Neutrophil (primary cell): ENCODE results near the gene GRM5.

Experiments
- H3K27ac ChIP-seq: fragments of 200-600 bp; sonication (generic); 2 replicates; pipeline ENCODE4 v1.5.1; 2016; ENCODE audit warnings: mild to moderate bottlenecking, moderate library complexity
- H3K27me3 ChIP-seq: fragments of 200-600 bp; sonication (generic); 2 replicates; pipeline ENCODE4 v1.6.0; 2016; ENCODE audit warnings: mild to moderate bottlenecking
- H3K36me3 ChIP-seq: fragments of 200-600 bp; sonication (generic); 2 replicates; pipeline ENCODE4 v1.5.1; 2017
- H3K4me1 ChIP-seq, 2 experiments: fragments of 200-600 bp in 1 of 2; sonication (generic) in 1 of 2; 1 replicate in 1 of 2; 2 replicates in 1 of 2; pipeline versions ENCODE4 v1.5.1 to v1.6.1; 2013 to 2016; ENCODE audit warnings: low read depth in 1 of 2, low read length in 1 of 2, mild to moderate bottlenecking in 1 of 2, moderate library complexity in 1 of 2; ENCODE audit not compliant: control insufficient read depth in 1 of 2, insufficient read depth in 1 of 2
- H3K4me3 ChIP-seq, 2 experiments: fragments of 200-600 bp in 1 of 2; sonication (generic) in 1 of 2; 1 replicate in 1 of 2; 2 replicates in 1 of 2; pipeline ENCODE4 v1.5.1; 2013 to 2016; ENCODE audit warnings: low read depth in 1 of 2, low read length in 1 of 2, mild to moderate bottlenecking in 1 of 2, moderate library complexity in 1 of 2
- H3K9me3 ChIP-seq: fragments of 200-600 bp; sonication (generic); 2 replicates; pipeline ENCODE4 v1.5.1; 2016
- TF ChIP-seq, protein P1 (sequence below): fragments of 200-600 bp; sonication (generic); IDR thresholded peaks from 2 replicates; pipeline ENCODE4 v1.5.1; 2016; ENCODE audit warnings: antibody characterized with exemption

GRM5 gene

DNA sequence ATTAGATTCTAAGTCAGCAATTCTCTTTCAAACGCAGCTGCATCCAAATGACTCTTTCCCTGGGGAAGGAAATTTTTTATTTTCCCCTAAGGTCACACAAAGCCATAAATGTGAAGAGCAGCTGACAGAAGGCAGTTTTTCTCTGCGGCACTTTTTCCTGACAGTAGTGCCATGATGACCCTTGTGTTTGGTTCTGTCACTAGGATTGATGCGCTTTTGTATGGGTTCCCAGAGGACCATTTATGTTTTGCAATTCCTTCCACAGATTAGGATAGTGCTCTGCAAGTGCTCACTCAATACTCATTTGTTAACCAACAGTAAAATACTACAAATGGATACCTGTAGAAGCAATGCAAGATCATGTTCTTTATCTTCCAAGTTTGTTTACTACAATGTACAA is 368.6 kb downstream of the GRM5 start:
- no peaks in the 10 kb centered on the region for H3K9me3 ChIP-seq
- H3K4me1 ChIP-seq = no peaks in the 10 kb centered on the region
- no peaks in the 10 kb centered on the region for H3K36me3 ChIP-seq
- H3K4me3 ChIP-seq = no peak overlapping the region
- H3K27ac ChIP-seq = no peak overlapping the region
- TF ChIP-seq, protein P1, sequence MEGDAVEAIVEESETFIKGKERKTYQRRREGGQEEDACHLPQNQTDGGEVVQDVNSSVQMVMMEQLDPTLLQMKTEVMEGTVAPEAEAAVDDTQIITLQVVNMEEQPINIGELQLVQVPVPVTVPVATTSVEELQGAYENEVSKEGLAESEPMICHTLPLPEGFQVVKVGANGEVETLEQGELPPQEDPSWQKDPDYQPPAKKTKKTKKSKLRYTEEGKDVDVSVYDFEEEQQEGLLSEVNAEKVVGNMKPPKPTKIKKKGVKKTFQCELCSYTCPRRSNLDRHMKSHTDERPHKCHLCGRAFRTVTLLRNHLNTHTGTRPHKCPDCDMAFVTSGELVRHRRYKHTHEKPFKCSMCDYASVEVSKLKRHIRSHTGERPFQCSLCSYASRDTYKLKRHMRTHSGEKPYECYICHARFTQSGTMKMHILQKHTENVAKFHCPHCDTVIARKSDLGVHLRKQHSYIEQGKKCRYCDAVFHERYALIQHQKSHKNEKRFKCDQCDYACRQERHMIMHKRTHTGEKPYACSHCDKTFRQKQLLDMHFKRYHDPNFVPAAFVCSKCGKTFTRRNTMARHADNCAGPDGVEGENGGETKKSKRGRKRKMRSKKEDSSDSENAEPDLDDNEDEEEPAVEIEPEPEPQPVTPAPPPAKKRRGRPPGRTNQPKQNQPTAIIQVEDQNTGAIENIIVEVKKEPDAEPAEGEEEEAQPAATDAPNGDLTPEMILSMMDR = no peak
- H3K27me3 ChIP-seq = no peaks in the 10 kb centered on the region

DNA sequence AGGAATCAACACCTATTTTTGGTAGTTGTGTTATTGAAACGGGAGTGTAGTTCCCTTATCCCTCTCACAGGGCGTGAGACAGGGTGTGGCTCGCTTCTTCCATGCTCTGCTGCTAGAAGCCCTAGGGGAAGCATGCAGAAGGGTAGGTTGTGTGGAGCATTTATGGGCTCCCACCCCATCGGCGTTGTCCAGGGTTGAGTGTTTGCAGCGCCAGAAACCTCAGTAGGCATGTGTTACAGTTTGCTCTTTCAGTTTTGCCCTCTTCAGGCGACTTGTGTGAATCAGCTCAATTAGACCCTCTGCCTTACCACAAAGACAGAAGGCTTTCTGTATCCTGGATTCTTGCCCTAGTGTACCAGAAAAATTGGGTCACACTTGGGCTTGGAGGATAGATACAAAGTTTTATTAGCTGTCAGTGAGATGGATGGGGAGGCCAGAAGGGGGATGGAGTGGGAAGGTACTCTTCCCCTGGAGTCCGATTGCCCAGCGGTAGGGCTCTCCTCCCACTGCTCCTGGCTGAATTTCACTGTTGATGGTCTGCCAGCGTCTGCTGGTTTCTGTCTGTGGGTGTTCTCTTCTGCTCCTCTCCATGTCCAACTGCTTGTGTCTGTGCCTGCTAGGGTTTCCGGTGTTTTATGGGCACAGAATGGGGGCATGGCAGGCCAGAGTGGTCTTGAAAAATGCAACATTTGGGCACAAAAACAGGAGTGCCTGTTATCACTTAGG is 369.9 kb downstream of the GRM5 start:
- no peaks in the 10 kb centered on the region for H3K36me3 ChIP-seq
- H3K4me3 ChIP-seq = no peak overlapping the region
- TF ChIP-seq, protein P1 = no peak
- no peaks in the 10 kb centered on the region for H3K4me1 ChIP-seq
- no peak overlapping the region for H3K27ac ChIP-seq
- no peaks in the 10 kb centered on the region for H3K27me3 ChIP-seq
- no peaks in the 10 kb centered on the region for H3K9me3 ChIP-seq

GRCh38 chr11:88692306-88693086 is 373.3 kb downstream of the GRM5 start:
- Histone ChIP-seq H3K9me3 (no peaks in the 10 kb centered on the region), H3K4me3 (no peak overlapping the region), H3K27me3 (no peaks in the 10 kb centered on the region), H3K4me1 (no peaks in the 10 kb centered on the region), H3K27ac (no peak overlapping the region), H3K36me3 (no peaks in the 10 kb centered on the region)
- TF ChIP-seq, protein P1 = no peak

GRCh38 chr11:88689548-88690240 is 376.1 kb downstream of the GRM5 start:
- Histone ChIP-seq H3K27ac (no peak overlapping the region), H3K9me3 (no peaks in the 10 kb centered on the region), H3K4me3 (no peak overlapping the region), H3K27me3 (no peaks in the 10 kb centered on the region), H3K36me3 (no peaks in the 10 kb centered on the region), H3K4me1 (no peaks in the 10 kb centered on the region)
- TF ChIP-seq, protein P1 = no peak

DNA sequence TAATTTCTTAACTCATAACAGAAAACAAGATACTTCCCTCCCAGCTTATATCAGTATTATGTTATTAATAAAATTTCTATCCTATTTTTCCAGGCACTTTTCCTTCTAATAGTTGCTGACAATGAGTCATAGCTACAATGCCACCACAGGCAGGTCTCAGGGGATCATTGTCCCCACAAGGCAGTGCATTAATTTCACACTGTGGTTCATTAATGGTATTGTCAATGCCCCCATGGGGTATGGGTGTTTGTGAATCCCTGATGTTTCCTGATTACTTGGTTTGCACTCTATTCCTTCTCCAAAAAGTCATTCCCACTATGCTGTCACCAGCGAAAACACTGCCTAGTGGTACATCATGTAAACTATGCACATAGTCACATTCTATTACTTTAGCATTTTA is 382.8 kb downstream of the GRM5 start:
- Histone ChIP-seq H3K4me1 (no peaks in the 10 kb centered on the region), H3K36me3 (no peaks in the 10 kb centered on the region), H3K4me3 (no peak overlapping the region), H3K27ac (no peak overlapping the region), H3K27me3 (no peaks in the 10 kb centered on the region), H3K9me3 (no peaks in the 10 kb centered on the region)
- TF ChIP-seq, protein P1 = no peak
